HG02588 (cell line): Measurements from ENCODE around the gene PIPOX.

Source experiments
- ATAC-seq: cut with Tn5 transposase; IDR thresholded peaks from one replicate; pipeline ENCODE4 v1.9.1; 2021; ENCODE audit warnings: mild to moderate bottlenecking, moderate library complexity; ENCODE audit not compliant: unreplicated experiment

PIPOX gene

DNA sequence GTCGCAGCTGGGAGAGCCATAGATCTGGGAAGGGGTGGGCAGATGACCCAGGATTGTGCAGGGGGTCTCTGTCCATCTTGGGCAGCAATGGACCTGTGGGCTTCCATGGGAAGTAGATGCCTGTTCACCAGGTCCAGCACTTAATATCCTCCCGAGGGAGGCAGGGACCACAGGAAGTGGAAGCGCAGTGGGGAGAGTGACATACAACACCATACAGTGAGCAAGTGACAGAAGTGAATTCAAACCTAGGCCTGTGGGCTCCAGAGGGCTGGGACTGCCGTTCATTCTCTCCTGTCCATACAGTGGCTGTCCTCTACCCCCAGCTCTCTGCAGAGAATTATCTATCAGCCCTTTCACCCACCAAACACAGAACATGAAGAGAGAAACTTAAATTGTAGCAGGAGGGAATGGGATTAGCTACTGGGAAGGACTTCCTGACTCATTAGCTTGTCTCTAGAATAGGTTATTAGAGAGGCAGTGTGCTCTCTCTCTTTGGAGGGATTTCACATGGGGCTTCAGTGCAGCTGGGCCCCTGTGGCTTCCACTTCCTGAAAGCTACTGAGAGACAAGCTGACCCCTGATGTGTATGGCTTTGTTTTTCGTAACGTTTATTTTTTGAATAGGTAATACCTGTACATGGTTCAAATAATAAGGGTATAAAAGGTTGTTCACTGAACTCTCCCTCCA is 24.0 kb upstream of the PIPOX start:
- no peak for ATAC-seq

DNA sequence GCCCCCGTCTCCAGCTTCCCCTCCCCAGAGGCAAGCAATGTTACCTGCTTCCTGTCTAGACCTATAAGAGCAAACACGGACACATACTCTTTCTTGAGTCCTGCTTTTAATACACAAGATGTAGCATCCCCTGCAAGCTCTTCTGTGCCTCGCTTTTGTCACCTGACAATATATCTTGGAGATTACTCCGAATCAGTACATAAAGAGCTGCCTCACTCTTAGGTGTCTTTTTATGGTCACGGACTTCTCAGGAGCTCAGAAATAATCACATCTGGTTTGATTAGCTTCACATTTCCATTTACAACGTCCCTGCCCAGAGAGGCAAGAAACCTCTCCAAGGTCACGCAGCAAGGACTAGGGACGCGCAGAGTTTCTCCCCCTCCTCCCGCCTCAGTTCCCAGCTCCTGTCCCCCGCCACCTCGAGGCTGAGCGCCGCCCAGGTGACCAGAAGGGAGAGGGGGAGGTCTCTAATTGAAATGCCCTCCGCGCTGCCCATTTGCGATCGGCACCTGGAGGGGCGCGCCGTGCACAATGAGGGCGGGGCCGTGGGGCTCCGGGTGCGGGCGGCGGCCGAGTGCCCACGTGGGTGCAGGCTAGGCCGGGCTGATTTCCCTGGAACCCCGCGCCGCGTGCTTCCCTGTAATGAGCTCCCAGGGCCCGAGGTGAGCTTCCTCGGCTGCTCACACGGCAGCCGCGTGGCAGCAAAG is 23.3 kb upstream of the PIPOX start:
- no peak for ATAC-seq

DNA sequence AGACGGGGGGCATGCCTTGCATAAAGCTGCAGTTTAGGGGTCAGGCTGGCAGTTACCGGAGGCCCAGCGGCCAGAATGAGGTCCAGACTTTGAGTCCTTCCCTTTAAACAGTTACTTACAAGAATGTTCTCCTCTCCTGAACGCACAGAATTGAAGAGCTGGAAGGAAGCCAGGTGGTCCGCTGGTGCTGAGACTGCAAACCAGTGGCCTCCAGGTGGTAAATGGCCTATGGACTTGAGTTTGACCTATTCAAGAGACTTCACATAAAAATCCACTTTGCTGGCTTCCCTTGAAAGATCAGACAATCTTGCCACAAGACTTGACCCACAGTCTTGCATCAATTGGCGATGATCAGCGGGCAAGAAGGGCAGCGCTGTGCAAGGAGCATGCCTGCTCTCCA is 22.4 kb upstream of the PIPOX start:
- ATAC-seq = no peak

DNA sequence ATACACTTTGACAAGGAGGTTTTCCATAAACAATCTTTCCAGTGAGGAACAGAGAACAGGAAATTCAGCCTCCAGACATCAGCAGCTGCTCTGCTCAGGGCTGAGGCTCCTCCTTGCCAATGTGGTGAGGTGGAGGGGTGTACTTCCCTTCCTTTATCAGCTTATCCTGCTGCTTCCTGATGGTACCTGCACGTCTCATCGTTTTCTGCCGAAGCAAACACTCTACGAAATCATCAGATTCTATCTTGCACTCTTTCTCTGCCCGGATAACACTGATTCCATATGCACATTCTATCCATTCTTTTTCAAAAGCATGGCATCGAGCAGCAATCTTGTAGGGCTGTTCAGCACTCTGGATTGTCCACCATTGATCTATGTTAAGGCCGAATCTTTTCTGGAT is 21.7 kb upstream of the PIPOX start:
- ATAC-seq = no peak

DNA sequence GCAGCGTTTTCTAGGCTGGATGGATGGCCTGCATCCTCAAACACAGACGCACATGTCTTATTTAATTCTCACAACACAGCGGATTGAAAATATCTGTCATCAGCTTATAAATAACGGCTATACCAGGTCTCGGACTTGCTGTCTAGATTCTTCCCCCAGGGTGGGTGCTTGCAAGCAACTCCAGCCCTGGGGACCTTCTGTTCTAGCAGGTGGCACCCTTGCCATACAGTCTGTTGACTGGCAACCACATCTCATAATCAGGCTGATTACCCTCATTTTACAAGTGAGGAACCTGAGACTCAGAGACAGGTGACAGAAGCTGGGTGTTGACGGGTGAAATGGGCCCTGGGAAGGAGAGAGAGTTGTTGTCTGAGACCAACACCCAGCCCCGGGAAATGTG is 20.9 kb upstream of the PIPOX start:
- no peak for ATAC-seq

DNA sequence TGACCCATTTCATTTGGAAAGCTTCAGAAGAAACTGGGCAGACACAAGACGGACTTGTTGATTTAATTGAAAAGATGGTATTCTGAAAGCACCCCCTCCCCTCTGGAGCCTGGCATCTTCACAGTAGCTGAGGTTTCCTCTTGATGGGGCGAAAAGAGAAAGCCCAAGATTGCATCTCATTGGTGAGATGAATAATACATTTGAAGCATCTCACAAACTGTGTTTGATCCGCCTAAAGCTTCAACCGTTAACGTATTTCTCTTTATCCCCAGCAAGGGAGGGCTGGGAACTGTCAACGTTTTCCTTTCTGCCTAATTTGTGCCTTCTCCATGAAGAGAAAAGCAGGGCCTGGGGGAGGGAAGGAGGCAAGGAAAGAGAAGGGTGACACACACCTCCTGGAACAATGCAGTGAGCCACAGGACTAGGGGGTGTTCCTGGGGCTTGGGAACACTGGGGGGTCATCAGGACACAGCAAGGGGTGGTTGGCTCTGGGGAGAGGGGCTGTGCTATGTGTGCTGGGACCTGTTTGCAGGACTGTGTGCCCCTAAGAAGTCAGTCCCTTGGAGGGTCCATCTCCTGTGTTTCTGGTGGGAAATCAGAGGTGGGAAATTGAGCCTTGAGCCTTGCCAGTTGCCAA is 18.5 kb upstream of the PIPOX start:
- no peak for ATAC-seq

DNA sequence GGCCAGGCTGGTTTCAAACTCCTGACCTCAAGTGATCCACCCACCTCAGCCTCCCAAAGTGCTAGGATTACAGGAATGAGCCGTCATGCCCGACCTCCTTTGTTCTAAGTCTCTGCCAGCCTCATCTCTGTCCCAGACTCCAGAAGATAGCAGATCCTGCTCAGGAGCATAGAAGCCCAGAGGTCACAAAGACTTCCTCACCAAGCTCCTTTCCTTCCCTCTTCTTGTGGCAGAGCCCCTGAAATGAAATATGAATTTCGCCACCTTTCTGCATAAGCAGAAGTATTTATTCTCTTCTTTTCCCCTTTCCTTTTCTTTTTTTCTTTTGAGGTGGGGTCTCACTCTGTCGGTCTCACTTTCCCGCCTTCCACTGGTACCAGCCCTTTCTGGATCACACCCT is 11.5 kb upstream of the PIPOX start:
- no peak for ATAC-seq

DNA sequence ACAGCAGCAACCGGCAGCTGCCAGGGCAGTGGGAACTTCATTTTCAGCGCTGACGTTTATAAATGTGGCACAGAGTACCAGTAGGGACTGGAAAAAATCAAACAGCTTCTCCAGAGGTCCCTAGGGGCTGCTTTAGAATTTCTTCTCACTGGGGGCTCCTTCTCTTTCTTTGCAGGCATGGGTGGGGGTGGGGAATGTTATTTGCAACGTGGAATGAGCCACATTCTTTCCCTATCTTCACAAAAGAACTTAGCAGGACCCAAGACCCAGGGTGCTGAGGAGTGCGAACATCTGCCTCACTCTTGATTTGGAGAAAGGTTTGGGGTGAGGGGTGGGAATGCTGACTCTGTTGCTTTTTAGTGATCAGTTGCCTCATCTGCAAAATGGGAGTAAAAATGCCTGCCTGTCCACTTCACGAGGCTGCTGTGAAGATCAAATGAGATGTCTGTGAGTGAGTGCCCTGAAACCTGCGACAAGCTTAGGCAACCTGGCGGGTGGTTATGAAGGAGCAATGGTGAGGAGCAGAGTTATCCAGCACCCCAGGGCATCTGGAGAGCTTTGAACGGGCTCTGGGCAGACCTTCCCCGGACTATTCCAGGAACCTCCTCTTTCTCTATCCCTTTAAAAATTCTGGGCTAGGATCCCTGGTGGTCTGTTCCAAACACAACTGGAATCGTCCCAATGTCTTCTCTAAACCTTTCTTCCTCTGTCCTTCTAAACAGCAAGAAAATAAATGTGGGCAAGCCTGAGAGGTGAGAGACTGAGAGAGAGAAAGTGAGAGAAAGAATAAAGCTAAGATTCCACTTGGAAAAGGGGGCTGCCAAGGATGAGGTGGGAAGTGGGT is 10.7 kb upstream of the PIPOX start:
- ATAC-seq = no peak

DNA sequence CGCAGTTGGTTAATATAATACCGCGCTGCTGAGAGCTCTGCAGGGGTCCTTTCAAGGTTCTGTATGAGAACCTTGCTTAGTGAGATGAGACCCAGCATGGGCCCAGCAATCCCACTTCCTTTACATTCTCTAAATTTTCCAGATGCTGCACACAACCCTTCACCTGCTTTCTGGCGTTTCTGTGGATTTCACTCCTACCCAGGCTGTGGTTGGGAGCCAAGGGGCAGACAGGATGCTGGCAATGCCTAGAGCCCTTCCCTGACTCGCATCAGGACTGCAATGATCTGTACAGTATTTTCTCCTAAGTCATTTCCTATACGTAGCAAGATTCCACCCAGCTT is 10.1 kb upstream of the PIPOX start:
- no peak for ATAC-seq

DNA sequence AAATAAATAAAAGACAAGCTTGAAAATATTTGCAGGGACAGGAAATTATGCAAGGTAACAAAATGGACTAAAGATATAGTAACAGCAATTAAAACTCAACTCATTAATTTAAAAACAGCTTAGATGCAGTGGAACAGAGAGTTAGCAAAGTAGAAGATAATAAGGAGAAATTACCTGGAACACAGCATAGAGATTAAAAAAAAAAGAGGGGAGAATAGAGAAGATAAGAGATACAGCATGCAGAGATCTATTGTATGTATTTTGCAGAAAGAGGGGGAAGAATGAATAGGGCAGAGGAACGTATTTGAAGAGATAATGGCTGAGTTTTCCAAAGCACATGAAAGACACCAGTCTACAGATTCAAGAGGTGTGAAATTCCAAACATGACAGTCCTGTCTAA is 8.4 kb upstream of the PIPOX start:
- no peak for ATAC-seq

DNA sequence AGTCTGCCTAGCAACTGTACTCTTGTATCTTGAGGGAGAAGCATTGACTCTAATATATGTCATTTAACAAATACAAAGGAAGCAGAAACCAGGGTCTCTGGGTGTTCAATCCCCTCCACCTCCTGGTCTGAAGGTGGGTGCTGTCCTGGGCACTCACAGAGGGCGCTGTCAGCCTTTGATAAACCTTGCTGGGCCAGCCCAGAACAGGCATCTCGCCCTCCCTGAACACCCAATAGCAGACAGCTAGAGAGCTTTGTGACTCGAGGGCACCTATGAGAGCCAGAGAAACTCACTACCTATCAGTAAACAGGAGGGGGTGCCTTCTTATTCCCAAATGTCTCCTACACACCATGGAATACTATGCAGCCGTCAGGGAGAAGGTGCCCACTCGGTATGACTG is 6.4 kb upstream of the PIPOX start:
- no peak for ATAC-seq

DNA sequence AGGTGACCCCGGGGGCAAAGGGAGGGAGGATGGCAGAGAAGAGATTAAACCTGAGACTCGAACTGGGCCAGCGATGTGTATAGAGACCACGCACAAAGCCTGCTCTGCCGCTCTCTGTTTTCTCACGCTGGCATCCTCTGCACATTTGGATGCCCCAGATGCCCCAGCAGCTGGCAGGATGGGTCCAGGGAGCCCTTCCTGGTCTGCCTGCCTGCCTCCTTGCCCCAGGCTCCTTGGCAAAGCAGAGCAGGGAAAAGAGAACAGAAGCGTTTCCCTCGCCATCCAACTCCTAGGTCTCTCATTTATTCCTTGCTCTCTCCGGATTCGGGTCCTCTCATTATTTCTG is 5.2 kb upstream of the PIPOX start:
- ATAC-seq = no peak

DNA sequence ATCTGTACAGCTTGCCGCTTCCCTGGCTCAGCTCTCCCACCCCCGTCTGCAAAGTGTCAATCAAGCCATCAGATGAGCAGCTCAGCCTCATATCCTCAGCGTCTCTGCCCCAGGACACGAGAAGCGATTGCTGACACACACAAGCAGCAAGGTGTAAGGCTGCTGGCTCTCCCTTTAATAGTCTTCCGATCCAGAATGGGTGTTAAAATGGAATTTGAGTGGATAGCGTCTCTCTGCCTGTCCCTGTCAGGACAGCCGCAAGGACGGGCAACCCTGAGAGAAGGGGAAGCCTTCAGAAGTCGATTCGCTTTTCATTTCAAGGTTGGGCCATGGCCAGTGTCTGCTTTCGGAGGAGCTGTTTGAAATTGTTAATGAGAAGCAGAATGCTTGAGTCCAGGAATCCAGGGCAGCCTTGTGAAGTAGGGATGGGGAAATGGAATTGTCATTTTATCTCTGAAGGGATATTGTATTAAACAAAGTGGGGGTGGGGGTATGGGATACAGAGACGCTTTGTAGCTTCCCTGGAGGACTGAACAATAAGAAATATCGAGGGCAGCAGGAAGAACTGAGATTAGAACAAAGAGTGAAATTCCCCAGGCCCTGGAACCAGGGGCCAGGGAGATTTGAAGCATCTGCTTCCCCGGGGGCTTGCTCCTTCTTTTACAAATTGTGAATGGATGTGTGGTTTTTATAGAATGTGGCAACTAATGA is 4.7 kb upstream of the PIPOX start:
- no peak for ATAC-seq

DNA sequence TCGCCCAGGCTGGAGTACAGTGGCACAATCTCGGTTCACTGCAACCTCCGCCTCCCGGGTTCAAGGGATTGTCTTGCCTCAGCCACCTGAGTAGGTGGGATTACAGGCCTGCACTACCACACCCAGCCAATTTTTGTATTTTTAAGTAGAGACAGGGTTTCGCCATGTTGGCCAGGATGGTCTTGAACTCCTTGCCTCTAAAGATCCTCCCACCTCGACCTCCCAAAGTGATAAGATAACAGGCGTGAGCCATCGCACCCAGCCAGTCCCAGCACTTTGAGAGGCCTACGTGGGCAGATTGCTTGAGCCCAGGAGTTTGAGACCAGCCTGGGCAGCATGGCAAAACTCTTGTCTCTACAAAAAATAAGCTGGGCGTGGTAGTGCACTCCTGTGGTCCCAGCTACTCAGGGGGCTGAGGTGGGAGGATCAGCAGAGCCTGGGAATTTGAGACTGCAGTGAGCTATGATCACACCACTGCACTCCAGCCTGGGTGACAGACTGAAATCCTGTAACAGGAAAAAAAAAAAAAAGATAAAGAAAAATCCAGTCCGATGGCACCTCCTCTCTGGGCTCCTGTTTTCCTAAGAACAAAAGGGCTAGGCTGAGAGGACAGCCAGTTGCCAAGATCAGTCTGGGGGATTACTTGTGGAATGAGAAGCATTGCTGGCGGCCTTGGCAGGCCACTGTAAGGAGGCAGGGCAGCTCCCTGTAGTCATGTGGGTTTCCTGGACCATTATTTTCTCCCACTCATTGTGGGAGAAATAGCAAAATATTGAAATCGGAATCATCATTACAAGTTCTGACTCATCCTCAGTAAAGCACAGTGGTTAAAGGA is 3.0 kb upstream of the PIPOX start:
- ATAC-seq = no peak

DNA sequence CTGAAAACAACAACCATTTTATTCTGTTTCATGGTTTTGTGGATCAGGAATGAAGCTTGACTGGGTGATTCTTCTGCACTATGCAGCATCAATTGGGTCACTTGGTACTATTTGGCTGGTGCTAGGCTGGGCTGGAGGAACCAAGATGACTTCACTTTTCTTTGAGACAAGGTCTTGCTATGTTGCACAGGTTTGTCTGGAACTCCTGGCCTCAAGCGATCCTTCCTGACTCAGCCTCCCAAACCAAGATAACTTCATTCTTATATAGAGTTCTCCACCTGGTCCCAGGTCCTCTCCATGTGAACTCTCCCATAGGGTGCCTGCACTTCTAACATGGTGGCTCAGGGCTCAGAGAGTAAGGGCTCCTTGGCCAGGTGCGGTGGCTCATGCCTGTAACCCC is 1.9 kb upstream of the PIPOX start:
- no peak for ATAC-seq

DNA sequence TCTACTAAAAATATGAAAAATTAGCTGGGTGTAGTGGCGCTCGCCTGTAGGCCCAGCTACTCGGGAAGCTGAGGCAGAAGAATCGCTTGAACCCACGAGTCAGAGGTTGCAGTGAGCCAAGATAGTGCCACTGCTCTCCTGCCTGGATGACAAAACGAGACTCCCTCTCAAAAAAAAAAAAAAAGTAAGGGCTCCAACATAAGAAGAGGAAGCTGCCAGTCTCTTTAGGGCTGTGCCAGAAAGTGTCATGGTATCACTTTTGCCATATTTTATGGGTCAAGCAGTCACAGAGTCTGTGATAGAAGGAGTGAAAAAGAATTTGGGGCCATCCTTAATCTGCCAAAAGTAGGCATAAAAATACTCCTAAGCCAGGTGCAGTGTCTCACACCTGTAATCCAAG is 1.4 kb upstream of the PIPOX start:
- no peak for ATAC-seq

DNA sequence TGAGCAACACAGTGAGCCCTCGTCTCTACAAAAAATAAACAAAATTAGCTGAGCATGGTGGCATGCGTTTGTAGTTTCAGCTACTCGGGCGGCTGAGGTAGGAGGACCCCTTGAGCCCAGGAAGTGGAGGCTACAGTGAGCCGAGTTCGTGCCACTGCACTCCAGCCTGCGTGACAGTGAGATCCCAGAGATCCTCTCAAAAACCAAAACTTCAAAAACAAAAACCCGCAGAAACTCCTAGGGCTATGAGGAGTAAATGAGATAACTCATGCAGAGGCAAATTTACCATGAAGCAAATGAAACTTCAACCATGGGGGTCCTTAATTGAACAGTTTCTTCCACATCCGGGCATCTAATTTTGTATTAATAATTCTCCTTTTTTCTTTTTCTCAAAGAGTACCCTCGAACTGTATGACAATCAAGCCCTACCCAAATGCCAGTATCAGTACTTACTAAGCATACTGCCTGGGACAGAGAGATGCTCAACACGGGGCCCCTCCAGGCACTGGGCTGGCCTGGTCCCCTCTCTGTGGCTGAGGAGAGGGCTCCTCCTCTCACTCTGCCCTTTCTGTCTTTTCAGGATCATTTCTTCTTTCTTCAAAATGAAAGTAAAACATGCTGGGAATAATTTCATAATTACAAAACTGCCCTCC is 789 bp upstream of the PIPOX start:
- ATAC-seq = no peak

DNA sequence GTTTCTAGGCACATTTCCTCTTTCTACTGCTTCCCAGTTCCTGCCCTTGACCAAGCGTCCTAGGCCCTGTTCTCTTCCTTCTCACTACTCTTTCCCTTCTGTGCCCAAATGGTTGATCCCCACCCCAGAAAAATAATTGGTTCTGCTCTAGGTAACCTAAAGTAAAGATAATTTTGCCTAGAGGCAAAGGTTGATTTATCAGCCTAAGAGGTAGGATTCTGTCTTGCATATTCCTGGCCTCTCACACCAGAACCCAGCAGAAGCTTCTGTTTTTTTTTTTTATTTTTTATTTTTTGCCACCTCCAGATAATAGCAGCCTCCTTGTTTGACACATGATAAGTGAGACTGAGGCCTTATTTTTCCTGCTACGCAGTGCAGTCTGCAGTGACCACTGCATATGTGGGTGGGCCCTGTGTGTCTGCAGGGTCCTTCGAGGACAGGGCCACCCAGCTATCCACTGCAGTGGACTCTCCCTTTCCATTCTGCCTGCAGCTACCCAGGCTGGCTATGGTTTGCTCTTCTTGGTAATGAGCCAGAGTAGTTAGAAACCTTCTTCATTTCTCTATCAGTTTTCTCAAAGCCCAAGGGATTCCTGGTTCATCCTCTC is 701 bp downstream of the PIPOX start:
- ATAC-seq = no peak

DNA sequence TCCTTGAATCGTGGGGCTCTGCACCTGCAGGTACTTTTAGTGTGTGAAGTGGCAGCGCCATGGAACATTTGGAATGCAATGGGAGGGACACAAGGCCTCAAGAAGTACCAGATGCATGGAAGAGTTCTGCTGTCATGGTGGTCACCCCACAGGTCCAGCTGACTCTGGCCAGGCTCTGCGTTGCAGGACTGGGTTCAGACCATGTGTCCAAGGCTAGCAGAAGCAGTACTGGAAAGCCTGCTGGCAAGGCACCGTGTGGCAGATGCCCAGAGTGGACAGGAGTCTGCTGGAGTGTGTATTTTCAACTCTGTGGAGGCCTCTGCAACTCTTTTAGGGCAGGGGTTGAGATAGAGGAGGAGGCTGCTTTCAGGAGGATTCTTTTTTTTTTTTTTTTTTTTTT is 2.1 kb downstream of the PIPOX start:
- ATAC-seq = no peak
